ENCODE measurements around the gene MAG. TPM values are rescaled to one million over a fixed set of nuclear protein-coding genes. Genes with fewer than 3 reads are reported as not detected.
A peak's percentile ranks its signal among the peaks of the same experiment; 100 is the strongest.

The MAG gene
- total RNA-seq, 2 donors from 2014 or later, result 1.6 TPM; not detected in 1

DNA sequence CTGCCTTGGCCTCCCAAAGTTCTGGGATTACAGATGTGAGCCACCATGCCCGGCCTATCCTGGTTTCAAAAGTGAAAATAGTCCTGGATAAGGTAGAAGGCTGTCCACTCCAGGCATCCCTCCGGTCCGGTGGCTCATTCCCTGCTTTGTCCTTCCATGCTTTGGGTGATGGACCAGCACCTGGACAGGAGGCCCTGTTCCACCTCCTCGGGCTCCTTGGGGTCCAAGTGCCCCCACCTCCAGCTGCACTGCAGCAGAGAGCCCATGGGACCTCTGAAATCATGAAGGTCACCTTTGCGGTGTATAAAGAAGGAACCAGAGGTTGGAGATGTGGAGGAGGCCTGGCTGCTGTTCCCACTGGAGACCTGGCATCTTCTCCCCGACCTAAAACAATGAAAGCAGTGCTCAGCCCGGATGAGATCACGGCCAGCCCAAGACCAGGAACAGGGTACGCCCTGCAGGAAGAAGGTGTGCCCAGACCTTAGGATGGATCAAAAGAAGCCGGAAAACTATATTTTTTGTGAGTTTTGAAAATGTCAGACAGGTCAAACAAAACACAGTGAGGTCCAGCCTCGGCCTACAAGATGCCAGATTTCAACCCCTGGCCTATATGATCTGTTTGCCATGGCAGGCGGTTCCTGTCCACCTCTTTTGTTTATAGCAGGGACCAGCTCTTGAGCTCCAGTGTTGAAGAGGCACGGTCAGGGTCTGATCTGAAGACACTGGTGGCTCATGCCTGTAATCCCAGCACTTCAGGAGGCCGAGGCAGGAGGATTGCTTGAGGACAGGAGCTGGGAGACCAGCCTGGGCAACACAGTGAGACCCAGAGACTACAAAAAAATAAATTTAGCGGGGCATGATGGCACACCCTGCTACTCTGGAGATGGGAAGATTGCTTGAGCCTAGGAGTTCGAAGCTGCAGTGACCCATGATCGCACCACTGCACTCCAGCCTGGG is 37.3 kb upstream of the MAG start:
- intact Hi-C loops (cut with DNase I), result no loop called here
- TF ChIP-seq POLR2A (IDR thresholded peaks at IDR 0.05), result no peak
- TF ChIP-seq, protein P1, sequence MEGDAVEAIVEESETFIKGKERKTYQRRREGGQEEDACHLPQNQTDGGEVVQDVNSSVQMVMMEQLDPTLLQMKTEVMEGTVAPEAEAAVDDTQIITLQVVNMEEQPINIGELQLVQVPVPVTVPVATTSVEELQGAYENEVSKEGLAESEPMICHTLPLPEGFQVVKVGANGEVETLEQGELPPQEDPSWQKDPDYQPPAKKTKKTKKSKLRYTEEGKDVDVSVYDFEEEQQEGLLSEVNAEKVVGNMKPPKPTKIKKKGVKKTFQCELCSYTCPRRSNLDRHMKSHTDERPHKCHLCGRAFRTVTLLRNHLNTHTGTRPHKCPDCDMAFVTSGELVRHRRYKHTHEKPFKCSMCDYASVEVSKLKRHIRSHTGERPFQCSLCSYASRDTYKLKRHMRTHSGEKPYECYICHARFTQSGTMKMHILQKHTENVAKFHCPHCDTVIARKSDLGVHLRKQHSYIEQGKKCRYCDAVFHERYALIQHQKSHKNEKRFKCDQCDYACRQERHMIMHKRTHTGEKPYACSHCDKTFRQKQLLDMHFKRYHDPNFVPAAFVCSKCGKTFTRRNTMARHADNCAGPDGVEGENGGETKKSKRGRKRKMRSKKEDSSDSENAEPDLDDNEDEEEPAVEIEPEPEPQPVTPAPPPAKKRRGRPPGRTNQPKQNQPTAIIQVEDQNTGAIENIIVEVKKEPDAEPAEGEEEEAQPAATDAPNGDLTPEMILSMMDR (IDR thresholded peaks at IDR 0.05), result no peak
- Histone ChIP-seq H3K4me1 (peaks cover 40% of the 10 kb centered on the region), H3K9me3 (no peaks in the 10 kb centered on the region), H3K4me3 (no peak overlapping the region), H3K36me3 (replicated peaks in 1 of 2; ENCODE audit: insufficient read depth in 1 of 2, low read depth in 2 of 2) (peaks cover 0 to 2% of the 10 kb centered on the region in 2 donors), H3K27ac (peak overlapping the region in 3 of 4 donors; percentile 10 to 62 (median 17)), H3K27me3 (no peaks in the 10 kb centered on the region)
- whole genome bisulfite sequencing, 2 donors, result 91 to 94% methylated on average over 14 to 17 of the region's 17 CpGs
- no peak for ATAC-seq
- DNase-seq, result no peak

DNA sequence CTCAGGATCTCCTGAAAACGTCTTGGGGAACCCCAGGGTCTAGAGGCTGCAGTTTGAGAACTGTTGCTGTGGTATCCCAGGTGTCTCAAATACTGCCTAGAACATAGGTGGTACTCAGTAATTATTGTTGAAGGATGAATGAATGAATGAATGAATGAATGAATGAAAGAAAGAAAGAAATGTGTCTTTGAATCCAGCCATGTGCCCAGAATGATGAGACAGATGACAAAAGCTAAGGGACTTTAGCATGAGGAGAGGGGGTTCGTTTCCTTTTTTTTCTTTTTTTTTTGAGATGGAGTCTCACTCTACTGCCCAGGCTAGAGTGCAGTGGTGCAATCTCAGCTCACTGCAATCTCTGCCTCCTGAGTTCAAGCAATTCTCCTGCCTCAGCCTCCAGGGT is 35.4 kb upstream of the MAG start:
- WGBS, 2 donors, result 53 to 58% methylated on average over 2 of the region's 2 CpGs
- H3K4me1 ChIP-seq, result peaks cover 21% of the 10 kb centered on the region
- intact Hi-C loops (cut with DNase I), result no loop called here
- H3K36me3 ChIP-seq (replicated peaks in 1 of 2; ENCODE audit: insufficient read depth in 1 of 2, low read depth in 2 of 2), result peaks cover 0 to 2% of the 10 kb centered on the region in 2 donors
- H3K4me3 ChIP-seq, result no peak overlapping the region
- H3K27ac ChIP-seq, result no peak overlapping the region
- ATAC-seq (no peak), DNase-seq (no peak)
- no peaks in the 10 kb centered on the region for H3K9me3 ChIP-seq
- TF ChIP-seq, protein P1 (IDR thresholded peaks at IDR 0.05), result no peak
- no peak for TF ChIP-seq POLR2A (IDR thresholded peaks at IDR 0.05)
- H3K27me3 ChIP-seq, result no peaks in the 10 kb centered on the region

GRCh38 chr19:35257113-35257461 is 34.9 kb upstream of the MAG start:
- no peaks in the 10 kb centered on the region for H3K9me3 ChIP-seq
- no peak for DNase-seq
- TF ChIP-seq, protein P1 (IDR thresholded peaks at IDR 0.05), result no peak
- no peak for TF ChIP-seq POLR2A (IDR thresholded peaks at IDR 0.05)
- 87 to 96% methylated on average over 4 to 9 of the region's 9 CpGs for WGBS, 2 donors
- no peak overlapping the region for H3K27ac ChIP-seq
- H3K4me1 ChIP-seq, result peaks cover 20% of the 10 kb centered on the region
- intact Hi-C loops (cut with DNase I), result no loop called here
- no peaks in the 10 kb centered on the region for H3K27me3 ChIP-seq
- no peak for ATAC-seq
- peaks cover 0 to 2% of the 10 kb centered on the region in 2 donors for H3K36me3 ChIP-seq (replicated peaks in 1 of 2; ENCODE audit: insufficient read depth in 1 of 2, low read depth in 2 of 2)
- H3K4me3 ChIP-seq, result no peak overlapping the region

DNA sequence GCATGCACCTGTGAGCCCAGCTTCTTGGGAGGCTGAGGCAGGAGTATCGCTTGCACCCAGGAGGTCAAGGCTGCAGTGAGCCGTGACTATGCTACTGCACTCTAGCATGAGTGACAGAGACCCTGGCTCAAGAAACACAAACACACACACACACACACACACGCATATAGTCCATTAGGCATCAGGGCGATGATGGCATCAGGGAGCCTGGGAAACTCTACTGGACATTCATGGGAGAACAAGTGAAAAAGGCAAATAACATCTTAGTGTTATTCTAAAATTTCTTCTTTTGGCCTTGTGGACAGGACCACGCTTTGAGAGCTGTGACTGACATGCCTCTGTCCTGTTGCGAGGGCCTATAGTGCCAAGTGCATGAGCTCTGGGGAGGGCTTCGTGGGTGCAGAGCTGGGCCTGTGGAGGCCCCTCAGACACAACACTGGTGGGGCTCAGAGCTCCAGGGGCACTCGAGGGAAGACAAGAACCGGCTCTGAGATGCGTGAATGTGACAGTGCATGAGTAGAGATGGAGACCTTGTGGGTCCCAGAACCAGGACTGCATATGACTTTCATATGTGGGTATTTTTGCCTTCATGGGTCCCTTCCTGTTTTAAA is 31.2 kb upstream of the MAG start:
- H3K27ac ChIP-seq, result no peak overlapping the region
- ATAC-seq (no peak), DNase-seq (peak in 2 of 4 donors; percentile 2 to 11)
- 73 to 78% methylated on average over 10 of the region's 10 CpGs for WGBS, 2 donors
- peaks cover 0 to 6% of the 10 kb centered on the region in 2 donors for H3K36me3 ChIP-seq (replicated peaks in 1 of 2; ENCODE audit: insufficient read depth in 1 of 2, low read depth in 2 of 2)
- no peak overlapping the region for H3K4me3 ChIP-seq
- no peak for TF ChIP-seq POLR2A (IDR thresholded peaks at IDR 0.05)
- TF ChIP-seq, protein P1 (IDR thresholded peaks at IDR 0.05), result no peak
- H3K4me1 ChIP-seq, result peaks cover 12% of the 10 kb centered on the region
- intact Hi-C loops (cut with DNase I), result no loop called here
- no peaks in the 10 kb centered on the region for H3K9me3 ChIP-seq
- no peaks in the 10 kb centered on the region for H3K27me3 ChIP-seq

Data from body of pancreas (tissue), 4 donors.